Measurements from ENCODE around the gene GATAD2A. TPM values are rescaled to one million over a fixed set of nuclear protein-coding genes. Genes with fewer than 3 reads are reported as not detected.
A peak's percentile ranks its signal among the peaks of the same experiment; 100 is the strongest.

Gene GATAD2A
- total and polyA plus RNA-seq, 2 of the 13 experiments (the other 11 are each of a cell fraction or from before 2014, with no cell fraction given): 16.8 to 28.6 TPM

- ATAC-seq (peak; percentile 35), FAIRE-seq (no peak), DNase-seq (ENCODE audit: low spot score) (no peak)
- Histone ChIP-seq H3K27ac (ENCODE audit: extremely low read length, insufficient read depth, low read length) (no peak overlapping the region), H3K9ac (ENCODE audit: insufficient read depth, low read depth, low read length) (no peak overlapping the region), H2AFZ (ENCODE audit: low read length) (no peak overlapping the region), H3K4me3 (replicated peaks in 1 of 3; ENCODE audit: insufficient read depth in 1 of 3, low read depth in 2 of 3, low read length in 3 of 3) (no peak overlapping the region; a peak in 1 of 6 replicates), H4K20me1 (ENCODE audit: insufficient read depth, low read length) (no peaks in the 10 kb centered on the region), H3K27me3 (ENCODE audit: control insufficient read depth in 1 of 2, insufficient read depth in 2 of 2, low read length in 2 of 2) (peaks cover 0 to 10% of the 10 kb centered on the region in 2 experiments; a peak in 1 of 5 replicates), H3K4me1 (ENCODE audit: insufficient read depth, low read length) (0 out of 2 replicates have a peak, but pooled peaks cover 5% of the 10 kb centered on the region), H3K79me2 (ENCODE audit: insufficient read depth, low read length) (no peaks in the 10 kb centered on the region), H3K4me2 (ENCODE audit: low read depth, low read length) (no peak overlapping the region), H3K9me3 (ENCODE audit: low read length) (no peaks in the 10 kb centered on the region), H3K36me3 (replicated peaks in 1 of 2; ENCODE audit: control insufficient read depth in 1 of 2, insufficient read depth in 2 of 2, low read length in 2 of 2) (no peaks in the 10 kb centered on the region)
- intact Hi-C loops (cut with micrococcal nuclease; ENCODE audit: unreplicated experiment): no loop called here
- 49% methylated on average over 22 of the region's 45 CpGs for WGBS (ENCODE audit: low lambda C conversion rate)
- POLR2A ChIA-PET: no interaction called here
- CTCF ChIA-PET (ENCODE audit: low intra/inter-chr PET ratio, low total read pairs): no interaction called here
- TF ChIP-seq ZNF790 (CRISPR knock-in tag; IDR thresholded peaks at IDR 0.05; ENCODE audit: borderline replicate concordance) (no peak), BCLAF1 (IDR thresholded peaks at IDR 0.05) (no peak), ZNF101 (CRISPR knock-in tag; IDR thresholded peaks at IDR 0.05; ENCODE audit: borderline replicate concordance, low read depth) (no peak), SSRP1 (CRISPR knock-in tag; IDR thresholded peaks at IDR 0.05) (no peak), GTF3A (CRISPR knock-in tag; conservative IDR thresholded peaks at IDR 0.05) (no peak), ZKSCAN1 (IDR thresholded peaks at IDR 0.05; ENCODE audit: low read length) (no peak), CREB3 (CRISPR knock-in tag; IDR thresholded peaks at IDR 0.05) (no peak), ZNF121 (CRISPR knock-in tag; IDR thresholded peaks at IDR 0.05) (no peak)
- no TSS peak for BruUV-seq (replicated peaks)
- in situ Hi-C loops (cut with HindIII; ENCODE audit: extremely low pct_ligation_motif_present, low pct_unique_long_range_greater_than_20kb): loop anchor here (25.0 kb wide), 1 partner anchor 421 kb away; no protein-coding TSS in a partner anchor
Measured at GRCh38 chr19:19540715-19541515, 135.4 kb downstream of the GATAD2A start.
